GM15510 (cell line): ENCODE measurements around the gene ADK.

Experiments
- POLR2A ChIP-seq: IDR thresholded peaks from 3 replicates; pipeline ENCODE4 v1.6.1; 2011; ENCODE audit warnings: borderline replicate concordance; ENCODE audit not compliant: insufficient read length; ENCODE audit errors: extremely low read depth

The ADK gene

GRCh38 chr10:74706966-74707365 is 555.9 kb downstream of the ADK start:
- TF ChIP-seq POLR2A = no peak

- no peak for TF ChIP-seq POLR2A
These were observed 557.2 kb downstream of the ADK start for GRCh38 chr10:74708246-74708645.

DNA sequence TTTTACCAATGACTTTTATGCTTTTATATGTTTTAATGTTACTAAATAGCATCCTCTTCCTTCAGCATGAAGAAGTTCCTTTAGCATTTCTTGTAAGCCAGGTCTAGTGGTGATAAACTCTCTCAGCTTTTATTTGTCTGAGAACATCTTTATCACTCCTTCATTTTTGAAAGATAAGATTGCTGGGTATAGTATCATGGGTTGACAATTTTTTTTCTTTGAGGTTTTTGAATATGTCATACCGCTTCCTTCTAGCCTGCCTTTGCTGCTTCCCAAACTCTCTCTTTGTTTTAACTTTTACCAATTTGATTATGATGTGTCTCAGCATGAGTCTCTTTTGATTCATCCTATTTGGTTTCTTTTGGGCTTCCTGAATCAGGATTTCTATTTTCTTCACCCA is 567.2 kb downstream of the ADK start:
- TF ChIP-seq POLR2A = no peak

DNA sequence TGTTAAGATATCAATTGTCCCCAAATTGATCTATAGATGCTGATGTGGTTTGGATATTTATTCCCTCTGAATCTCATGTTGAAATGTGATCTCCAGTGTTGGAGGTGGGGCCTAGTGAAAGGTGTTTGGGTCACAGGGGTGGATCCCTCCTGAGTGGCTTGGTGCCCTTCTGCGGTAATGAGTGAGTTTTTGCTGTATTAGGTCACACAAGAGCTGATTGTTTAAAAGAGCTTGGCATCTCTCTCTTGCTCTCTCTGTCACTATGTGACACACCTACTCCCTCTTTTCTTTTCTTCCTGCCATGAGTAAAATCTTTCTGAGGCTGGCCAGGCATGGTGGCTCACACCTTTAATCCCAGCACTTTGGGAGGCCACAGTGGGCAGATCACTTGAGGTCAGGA is 577.2 kb downstream of the ADK start:
- TF ChIP-seq POLR2A = no peak

GRCh38 chr10:74730246-74730645 is 579.2 kb downstream of the ADK start:
- no peak for TF ChIP-seq POLR2A

DNA sequence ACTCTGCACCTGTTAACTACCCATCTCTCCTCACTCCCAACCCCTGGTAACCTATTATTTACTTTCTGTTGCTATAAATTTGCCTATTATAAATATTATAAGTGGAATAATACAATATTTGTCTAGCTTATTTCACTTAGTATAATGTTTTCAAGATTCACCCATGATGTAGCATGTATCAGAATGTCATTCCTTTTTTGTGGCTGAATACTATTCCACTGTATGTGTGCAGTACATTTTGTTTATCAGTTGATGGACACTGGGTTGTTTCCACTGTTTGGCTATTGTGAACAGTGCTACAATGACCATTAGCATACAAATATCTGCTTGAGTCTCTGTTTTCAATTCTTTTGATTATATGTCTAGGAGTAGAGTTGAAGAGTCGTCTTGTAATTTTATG is 582.6 kb downstream of the ADK start:
- TF ChIP-seq POLR2A = no peak

DNA sequence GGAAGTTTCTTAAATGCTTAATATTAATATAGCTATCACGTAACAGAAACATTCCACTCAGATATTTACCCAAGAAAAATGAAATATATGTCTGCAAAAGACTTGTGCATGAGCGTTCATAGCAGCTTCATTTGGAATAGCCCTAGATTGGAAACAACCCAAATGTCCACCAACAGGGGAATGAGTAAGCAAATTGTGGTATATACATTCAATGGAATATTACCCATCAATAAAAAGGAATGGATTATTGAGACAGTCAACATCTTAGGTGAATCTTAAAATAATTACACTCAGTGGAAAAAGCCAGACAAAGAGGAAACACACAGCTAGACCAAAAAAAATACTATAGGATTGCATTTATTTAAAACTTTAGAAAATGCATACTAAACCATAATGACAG is 585.0 kb downstream of the ADK start:
- no peak for TF ChIP-seq POLR2A

DNA sequence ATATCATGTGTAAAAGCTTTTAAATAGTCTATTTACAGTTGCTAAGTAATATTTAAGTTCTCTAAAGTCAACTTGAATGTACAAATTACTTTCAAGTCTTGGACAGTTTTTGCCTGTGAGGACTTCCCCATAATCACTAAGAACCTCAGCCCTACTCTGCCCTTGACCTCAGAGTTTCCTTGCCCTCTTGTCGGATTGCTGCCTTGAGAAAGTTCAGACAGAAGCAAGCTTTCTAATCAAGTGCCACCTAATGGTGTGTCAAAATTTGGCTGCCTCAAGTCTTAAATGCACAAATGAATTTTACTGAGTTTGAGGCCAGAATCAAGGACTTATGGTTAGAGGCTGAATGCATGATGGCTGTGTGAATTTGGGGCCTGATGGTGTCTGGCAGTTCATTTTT is 587.0 kb downstream of the ADK start:
- TF ChIP-seq POLR2A = no peak

DNA sequence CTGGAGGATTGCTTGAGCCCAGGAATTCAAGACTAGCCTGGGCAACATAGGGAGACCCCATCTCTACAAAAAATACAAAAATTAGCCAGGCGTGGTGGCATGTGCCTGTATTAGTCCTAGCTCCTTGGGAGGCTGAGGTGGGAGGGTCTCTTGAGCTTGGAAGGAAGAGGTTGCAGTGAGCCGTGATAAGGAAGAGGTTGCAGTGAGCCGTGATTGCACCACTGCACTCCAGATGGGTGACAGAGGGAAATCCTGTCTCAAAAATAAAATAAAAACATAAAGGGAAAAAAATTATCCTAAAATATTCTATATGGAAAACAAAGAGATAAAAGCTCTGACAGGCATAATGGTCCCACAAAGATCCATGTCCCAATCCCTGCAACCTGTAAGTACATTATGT is 587.5 kb downstream of the ADK start:
- no peak for TF ChIP-seq POLR2A

DNA sequence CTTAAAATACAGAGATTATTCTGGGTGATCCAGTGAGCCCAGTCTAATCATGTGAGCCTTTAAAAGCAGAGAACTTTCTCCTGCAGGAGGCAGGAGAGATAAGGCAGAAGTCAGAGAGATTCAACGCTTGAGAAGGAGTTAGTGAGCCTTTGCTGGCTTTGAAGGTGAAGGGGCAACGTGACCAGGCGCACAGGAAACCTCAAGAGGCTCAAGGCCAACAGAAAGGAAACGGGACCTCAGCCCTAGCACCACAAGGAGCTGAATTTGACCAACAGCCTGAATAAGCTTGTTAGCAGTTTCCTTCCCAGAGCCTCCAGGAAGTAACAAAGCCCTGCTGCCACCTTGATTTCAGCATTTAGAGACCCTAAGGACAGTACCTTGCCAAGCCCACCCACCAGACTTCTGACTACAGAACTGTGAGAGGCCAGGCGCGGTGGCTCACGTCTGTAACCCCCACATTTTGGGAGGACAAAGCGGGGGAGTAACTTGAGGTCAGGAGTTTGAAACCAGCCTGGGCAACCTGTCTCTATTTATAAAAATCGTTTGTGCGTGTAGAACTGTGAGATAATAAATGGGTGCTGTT is 588.1 kb downstream of the ADK start:
- TF ChIP-seq POLR2A = peak; percentile 32

GRCh38 chr10:74743401-74743800 is 592.4 kb downstream of the ADK start:
- no peak for TF ChIP-seq POLR2A

GRCh38 chr10:74745449-74745848 is 594.4 kb downstream of the ADK start:
- no peak for TF ChIP-seq POLR2A

GRCh38 chr10:74746813-74747212 is 595.8 kb downstream of the ADK start:
- no peak for TF ChIP-seq POLR2A

- no peak for TF ChIP-seq POLR2A
These were observed 597.5 kb downstream of the ADK start for GRCh38 chr10:74748468-74749031.

- no peak for TF ChIP-seq POLR2A
These were observed 599.8 kb downstream of the ADK start for GRCh38 chr10:74750848-74751274.

DNA sequence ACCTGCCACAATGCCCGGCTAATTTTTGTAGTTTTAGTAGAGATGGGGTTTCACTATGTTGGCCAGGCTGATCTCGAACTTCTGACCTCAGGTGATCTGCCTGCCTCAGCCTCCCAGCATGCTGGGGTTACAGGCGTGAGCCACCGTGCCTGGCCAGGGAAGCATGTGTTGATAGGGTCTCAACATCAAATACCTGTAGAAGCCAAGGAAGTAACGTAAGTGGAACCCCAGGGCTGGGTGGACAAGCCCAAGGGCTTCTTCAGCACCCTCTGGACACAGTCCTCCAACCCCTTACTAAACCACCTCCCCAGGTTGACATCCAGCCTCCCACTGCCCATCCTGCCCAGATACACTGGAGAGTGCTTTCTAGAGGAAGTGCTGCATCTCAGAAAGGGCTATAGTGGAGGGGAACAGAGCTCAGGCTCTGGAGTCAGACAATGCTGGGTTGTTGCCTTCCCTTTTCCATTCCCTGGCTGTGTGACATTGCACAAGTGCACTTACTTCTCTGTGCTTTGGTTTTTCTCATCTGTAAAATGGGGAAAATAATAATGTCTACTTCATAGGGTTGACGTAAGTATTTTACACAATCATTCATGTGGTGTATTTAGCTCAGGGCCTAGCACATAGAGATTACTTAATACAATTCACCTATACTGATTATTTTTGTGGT is 601.5 kb downstream of the ADK start:
- no peak for TF ChIP-seq POLR2A
